Ishikawa (cell line): ENCODE results near the gene MICU2.
A peak's percentile ranks its signal among the peaks of the same experiment; 100 is the strongest.

ENCODE experiments used
- CEBPB ChIP-seq: IDR thresholded peaks from 2 replicates; pipeline ENCODE4 v1.6.1; 2012
- CREB1 ChIP-seq: IDR thresholded peaks from 2 replicates; pipeline ENCODE4 v1.6.1; 2012; ENCODE audit warnings: low read depth
- EGR1 ChIP-seq: IDR thresholded peaks from 2 replicates; pipeline ENCODE4 v1.6.1; 2012
- EP300 ChIP-seq: IDR thresholded peaks from 2 replicates; pipeline ENCODE4 v1.6.1; 2012; ENCODE audit warnings: borderline replicate concordance
- FOXM1 ChIP-seq: IDR thresholded peaks from 2 replicates; pipeline ENCODE4 v1.6.1; 2012; ENCODE audit warnings: low read depth, borderline replicate concordance
- NFIC ChIP-seq: IDR thresholded peaks from 2 replicates; pipeline ENCODE4 v1.6.1; 2012
- RAD21 ChIP-seq: IDR thresholded peaks from 2 replicates; pipeline ENCODE4 v1.6.1; 2012; ENCODE audit warnings: low read depth
- TAF1 ChIP-seq: IDR thresholded peaks from 2 replicates; pipeline ENCODE4 v1.6.1; 2012; ENCODE audit warnings: low read depth, mild to moderate bottlenecking
- TCF12 ChIP-seq: IDR thresholded peaks from 2 replicates; pipeline ENCODE4 v1.6.1; 2012; ENCODE audit warnings: low read depth
- TF ChIP-seq, protein P1 (sequence below): IDR thresholded peaks from 2 replicates; pipeline ENCODE4 v1.6.1; 2012; ENCODE audit warnings: low read depth, mild to moderate bottlenecking
- TF ChIP-seq, protein P2 (sequence below): IDR thresholded peaks from 2 replicates; pipeline ENCODE4 v1.6.1; 2012

DNA sequence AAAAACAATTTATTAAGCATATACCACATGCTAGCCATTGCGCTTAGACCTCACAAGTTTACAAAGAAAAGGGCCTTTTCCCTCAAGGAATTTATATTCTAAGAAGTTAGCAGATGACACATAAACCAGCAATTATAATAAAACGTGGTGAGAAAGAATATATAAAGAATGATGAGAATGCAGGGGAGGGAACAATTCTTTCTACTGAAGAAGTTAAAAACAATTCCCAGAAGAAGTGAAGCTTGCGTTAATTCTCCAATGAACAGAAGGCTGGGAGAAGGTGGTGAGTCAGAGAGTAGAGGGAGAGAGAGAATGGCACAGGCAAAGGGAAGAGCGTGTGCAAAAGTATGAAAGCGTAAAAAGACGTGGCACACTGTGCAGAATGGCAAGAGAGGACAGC lies 75.4 kb downstream of the MICU2 start:
- TF ChIP-seq NFIC (no peak), CREB1 (no peak), CEBPB (no peak), EP300 (no peak), RAD21 (no peak), TAF1 (no peak), EGR1 (no peak), TCF12 (no peak), FOXM1 (no peak)
- TF ChIP-seq, protein P1, sequence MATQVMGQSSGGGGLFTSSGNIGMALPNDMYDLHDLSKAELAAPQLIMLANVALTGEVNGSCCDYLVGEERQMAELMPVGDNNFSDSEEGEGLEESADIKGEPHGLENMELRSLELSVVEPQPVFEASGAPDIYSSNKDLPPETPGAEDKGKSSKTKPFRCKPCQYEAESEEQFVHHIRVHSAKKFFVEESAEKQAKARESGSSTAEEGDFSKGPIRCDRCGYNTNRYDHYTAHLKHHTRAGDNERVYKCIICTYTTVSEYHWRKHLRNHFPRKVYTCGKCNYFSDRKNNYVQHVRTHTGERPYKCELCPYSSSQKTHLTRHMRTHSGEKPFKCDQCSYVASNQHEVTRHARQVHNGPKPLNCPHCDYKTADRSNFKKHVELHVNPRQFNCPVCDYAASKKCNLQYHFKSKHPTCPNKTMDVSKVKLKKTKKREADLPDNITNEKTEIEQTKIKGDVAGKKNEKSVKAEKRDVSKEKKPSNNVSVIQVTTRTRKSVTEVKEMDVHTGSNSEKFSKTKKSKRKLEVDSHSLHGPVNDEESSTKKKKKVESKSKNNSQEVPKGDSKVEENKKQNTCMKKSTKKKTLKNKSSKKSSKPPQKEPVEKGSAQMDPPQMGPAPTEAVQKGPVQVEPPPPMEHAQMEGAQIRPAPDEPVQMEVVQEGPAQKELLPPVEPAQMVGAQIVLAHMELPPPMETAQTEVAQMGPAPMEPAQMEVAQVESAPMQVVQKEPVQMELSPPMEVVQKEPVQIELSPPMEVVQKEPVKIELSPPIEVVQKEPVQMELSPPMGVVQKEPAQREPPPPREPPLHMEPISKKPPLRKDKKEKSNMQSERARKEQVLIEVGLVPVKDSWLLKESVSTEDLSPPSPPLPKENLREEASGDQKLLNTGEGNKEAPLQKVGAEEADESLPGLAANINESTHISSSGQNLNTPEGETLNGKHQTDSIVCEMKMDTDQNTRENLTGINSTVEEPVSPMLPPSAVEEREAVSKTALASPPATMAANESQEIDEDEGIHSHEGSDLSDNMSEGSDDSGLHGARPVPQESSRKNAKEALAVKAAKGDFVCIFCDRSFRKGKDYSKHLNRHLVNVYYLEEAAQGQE = no peak
- TF ChIP-seq, protein P2, sequence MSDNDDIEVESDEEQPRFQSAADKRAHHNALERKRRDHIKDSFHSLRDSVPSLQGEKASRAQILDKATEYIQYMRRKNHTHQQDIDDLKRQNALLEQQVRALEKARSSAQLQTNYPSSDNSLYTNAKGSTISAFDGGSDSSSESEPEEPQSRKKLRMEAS = 0 out of 2 replicates have a peak, but pooled peaks have one; percentile 18
